Measurements from ENCODE around the gene GALNT16. TPM values are rescaled to one million over a fixed set of nuclear protein-coding genes. Genes with fewer than 3 reads are reported as not detected.

Gene GALNT16
- total RNA-seq, 4 donors from 2014 or later: 8.3 to 11.7 (median 10.7) TPM

DNA sequence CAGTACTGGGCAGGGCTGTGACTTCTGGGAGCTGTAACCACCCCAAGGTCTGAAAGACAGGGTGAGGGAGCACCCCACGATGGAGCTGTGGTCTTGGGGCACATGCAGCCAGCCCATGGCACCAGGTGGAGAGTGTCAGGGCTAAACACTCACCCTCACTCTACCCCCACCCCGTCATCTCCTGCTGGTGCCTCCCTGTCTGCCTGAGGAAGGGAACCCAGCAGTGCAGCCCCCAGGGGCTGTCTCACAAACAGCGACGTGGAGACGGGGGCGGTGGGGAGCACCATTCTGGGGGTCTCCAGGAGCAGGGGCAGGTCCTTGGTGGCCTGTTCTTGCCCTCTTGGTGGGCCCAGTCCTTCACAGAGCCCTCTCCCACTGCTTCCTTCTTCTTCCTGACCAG is 74.6 kb downstream of the GALNT16 start:
- TF ChIP-seq EP300 (IDR thresholded peaks at IDR 0.05) (no peak), POLR2A (IDR thresholded peaks at IDR 0.05) (no peak), CTCF (IDR thresholded peaks at IDR 0.05) (no peak)
- DNase-seq (ENCODE audit: low spot score in 2 of 2): no peak
- H3K9me3 ChIP-seq: no peaks in the 10 kb centered on the region
- WGBS, 2 donors: 83% methylated on average over 6 of the region's 6 CpGs
- H3K27me3 ChIP-seq: no peaks in the 10 kb centered on the region
- peaks cover 0 to 10% (median 0%) of the 10 kb centered on the region in 4 donors for H3K4me1 ChIP-seq
- no peak overlapping the region for H3K4me3 ChIP-seq
- no peaks in the 10 kb centered on the region for H3K36me3 ChIP-seq
- H3K27ac ChIP-seq: no peak overlapping the region

DNA sequence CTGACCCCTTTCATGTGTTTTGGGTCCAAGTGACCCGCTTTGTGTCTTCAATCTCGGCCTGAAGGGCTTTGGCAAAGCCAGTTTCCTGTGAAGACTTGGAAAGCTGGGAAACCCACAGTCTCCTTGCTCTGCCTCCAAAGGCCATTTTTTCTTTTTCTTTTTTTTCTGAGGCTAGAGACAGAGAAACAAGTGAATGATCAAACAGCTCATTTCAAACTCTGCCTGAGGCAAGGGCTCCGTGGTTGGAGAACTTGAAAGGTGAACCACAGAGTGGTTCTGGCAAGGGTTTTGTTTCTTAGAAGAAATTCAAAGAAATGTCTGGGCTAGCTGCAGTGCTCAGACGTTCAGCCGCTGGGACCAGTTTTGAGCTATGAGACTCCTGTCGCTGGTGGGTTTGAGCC is 75.4 kb downstream of the GALNT16 start:
- Histone ChIP-seq H3K27me3 (no peaks in the 10 kb centered on the region), H3K4me3 (no peak overlapping the region), H3K4me1 (peaks cover 0 to 10% (median 0%) of the 10 kb centered on the region in 4 donors), H3K9me3 (no peaks in the 10 kb centered on the region), H3K27ac (no peak overlapping the region), H3K36me3 (no peaks in the 10 kb centered on the region)
- no peak for TF ChIP-seq CTCF (IDR thresholded peaks at IDR 0.05)
- no peak for TF ChIP-seq EP300 (IDR thresholded peaks at IDR 0.05)
- TF ChIP-seq POLR2A (IDR thresholded peaks at IDR 0.05): no peak
- no peak for DNase-seq (ENCODE audit: low spot score in 2 of 2)
- 33 to 36% methylated on average over 6 of the region's 6 CpGs for WGBS, 2 donors

GRCh38 chr14:69337984-69338383 is 78.0 kb downstream of the GALNT16 start:
- Histone ChIP-seq H3K4me3 (no peak overlapping the region), H3K36me3 (no peaks in the 10 kb centered on the region), H3K9me3 (no peaks in the 10 kb centered on the region), H3K4me1 (peaks cover 0 to 10% (median 0%) of the 10 kb centered on the region in 4 donors), H3K27ac (no peak overlapping the region), H3K27me3 (no peaks in the 10 kb centered on the region)
- WGBS, 2 donors: 89 to 91% methylated on average over 5 of the region's 5 CpGs
- no peak for DNase-seq (ENCODE audit: low spot score in 2 of 2)
- TF ChIP-seq EP300 (IDR thresholded peaks at IDR 0.05) (no peak), CTCF (IDR thresholded peaks at IDR 0.05) (no peak), POLR2A (IDR thresholded peaks at IDR 0.05) (no peak)

DNA sequence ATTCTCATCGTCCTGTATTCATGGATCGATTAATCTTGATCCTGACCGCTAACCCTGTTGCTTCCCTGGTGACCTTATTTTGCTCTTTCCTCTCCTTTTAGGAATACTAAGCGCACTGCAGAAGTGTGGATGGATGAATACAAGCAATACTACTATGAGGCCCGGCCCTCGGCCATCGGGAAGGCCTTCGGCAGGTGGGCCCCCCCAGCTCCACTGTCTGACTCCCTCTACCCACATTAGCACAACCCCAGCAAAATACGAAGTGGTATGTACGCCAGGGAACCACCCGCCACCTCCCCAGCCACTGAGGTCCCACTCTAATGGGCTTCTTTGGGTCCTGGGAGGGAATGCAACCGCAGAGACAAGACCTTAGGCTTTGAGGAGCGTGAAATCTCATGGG is 79.5 kb downstream of the GALNT16 start:
- H3K9me3 ChIP-seq: no peaks in the 10 kb centered on the region
- H3K27ac ChIP-seq: no peak overlapping the region
- peaks cover 0 to 10% (median 0%) of the 10 kb centered on the region in 4 donors for H3K4me1 ChIP-seq
- no peak for TF ChIP-seq CTCF (IDR thresholded peaks at IDR 0.05)
- no peak for TF ChIP-seq POLR2A (IDR thresholded peaks at IDR 0.05)
- no peak for TF ChIP-seq EP300 (IDR thresholded peaks at IDR 0.05)
- DNase-seq (ENCODE audit: low spot score in 2 of 2): no peak
- WGBS, 2 donors: 90 to 93% methylated on average over 13 of the region's 13 CpGs
- H3K27me3 ChIP-seq: no peaks in the 10 kb centered on the region
- H3K36me3 ChIP-seq: no peaks in the 10 kb centered on the region
- no peak overlapping the region for H3K4me3 ChIP-seq

- H3K4me1 ChIP-seq: no peaks in the 10 kb centered on the region
- no peak for TF ChIP-seq POLR2A (IDR thresholded peaks at IDR 0.05)
- no peak for TF ChIP-seq EP300 (IDR thresholded peaks at IDR 0.05)
- no peak for TF ChIP-seq CTCF (IDR thresholded peaks at IDR 0.05)
- peaks cover 0 to 5% (median 0%) of the 10 kb centered on the region in 3 donors for H3K36me3 ChIP-seq
- H3K27ac ChIP-seq: no peak overlapping the region
- 80 to 88% methylated on average over 8 of the region's 8 CpGs for WGBS, 2 donors
- H3K27me3 ChIP-seq: no peaks in the 10 kb centered on the region
- no peaks in the 10 kb centered on the region for H3K9me3 ChIP-seq
- no peak overlapping the region for H3K4me3 ChIP-seq
- no peak for DNase-seq (ENCODE audit: low spot score in 2 of 2)
Measured at GRCh38 chr14:69342928-69343525, 83.1 kb downstream of the GALNT16 start.

Measured in tibial nerve (tissue), 4 donors.